CD4-positive, alpha-beta T cell treated with Interleukin-15 for 4 hours (primary cell): ENCODE results near the gene ERN1.
A peak's percentile ranks its signal among the peaks of the same experiment; 100 is the strongest.

Experiments
- DNase-seq: peaks from one replicate; pipeline ENCODE4 v3.0.0-alpha.2; 2020; ENCODE audit warnings: low spot score

The ERN1 gene

DNA sequence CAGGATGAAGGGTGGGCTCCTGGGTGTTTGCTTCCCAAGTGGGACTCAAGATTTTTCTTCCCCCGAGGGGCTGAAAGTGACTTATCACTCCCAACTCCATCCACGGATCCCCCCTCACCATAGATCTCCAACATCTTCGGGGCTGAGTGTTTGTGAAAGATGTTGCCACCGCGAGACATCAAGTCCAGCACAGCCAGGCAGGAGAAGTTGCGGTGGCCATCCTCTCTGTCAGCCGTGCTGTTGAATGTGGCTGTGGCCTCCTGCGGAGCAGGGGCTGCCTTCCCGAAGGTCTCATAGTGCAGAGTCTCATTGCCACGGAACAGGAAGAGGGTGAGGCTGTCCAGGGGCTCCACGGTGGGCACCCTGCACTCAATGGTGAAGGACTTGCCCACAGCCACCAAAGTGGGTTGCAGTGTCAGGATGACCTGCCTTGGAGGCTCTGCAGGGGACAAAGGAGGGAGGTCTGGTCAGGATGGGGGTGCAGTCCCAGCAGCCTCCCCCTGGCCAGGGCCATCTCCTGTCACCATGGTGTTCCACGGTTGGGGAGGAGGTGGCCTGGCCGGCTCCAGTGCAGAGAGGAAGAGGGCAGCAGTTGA lies 126.3 kb downstream of the ERN1 start:
- DNase-seq: no peak

DNA sequence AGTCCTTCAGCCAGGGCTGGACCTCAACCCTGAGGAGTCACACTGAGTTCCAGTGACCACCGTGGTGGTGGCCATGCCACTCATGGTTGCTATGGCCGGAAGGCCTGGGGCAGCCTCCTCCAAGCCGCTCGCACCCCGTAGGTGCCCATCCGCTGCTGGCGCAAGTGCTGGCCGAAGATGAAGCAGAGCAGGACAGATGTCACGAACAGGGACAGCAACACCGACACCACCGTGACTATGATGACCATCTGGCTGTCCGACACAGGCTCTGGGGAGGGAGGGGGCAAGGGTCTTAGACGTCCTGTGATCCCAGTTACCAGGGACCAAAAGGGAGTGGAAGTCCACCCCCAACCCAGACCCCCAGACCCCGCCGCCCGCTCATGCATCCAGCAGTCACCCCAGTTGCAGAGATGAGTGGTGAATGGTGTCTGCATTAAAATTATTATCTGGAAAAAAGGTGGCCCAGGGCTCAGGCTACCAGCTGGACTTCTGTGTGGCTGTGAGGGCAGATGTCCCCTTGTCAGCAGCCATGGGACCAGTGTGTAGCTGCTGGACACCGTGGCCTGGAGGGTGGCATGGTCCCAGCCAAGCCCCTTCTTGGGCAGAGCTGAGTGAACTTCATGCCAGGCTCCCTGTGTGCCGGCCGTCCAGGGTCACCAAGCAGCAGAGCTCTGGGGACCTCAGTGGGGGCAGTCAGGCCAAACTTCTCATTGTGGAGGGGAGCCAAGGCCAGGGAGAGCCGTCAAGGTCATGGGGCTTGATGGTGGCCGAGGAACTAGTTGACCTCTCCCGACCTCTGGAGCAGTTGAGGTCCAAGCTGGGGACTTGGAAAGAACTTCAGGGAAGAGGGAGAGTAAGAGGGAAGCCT lies 127.1 kb downstream of the ERN1 start:
- no peak for DNase-seq

- no peak for DNase-seq
Observed at GRCh38 chr17:64001763-64002529, 128.0 kb downstream of the ERN1 start.

- no peak for DNase-seq
Observed at GRCh38 chr17:64001091-64001579, 128.8 kb downstream of the ERN1 start.

DNA sequence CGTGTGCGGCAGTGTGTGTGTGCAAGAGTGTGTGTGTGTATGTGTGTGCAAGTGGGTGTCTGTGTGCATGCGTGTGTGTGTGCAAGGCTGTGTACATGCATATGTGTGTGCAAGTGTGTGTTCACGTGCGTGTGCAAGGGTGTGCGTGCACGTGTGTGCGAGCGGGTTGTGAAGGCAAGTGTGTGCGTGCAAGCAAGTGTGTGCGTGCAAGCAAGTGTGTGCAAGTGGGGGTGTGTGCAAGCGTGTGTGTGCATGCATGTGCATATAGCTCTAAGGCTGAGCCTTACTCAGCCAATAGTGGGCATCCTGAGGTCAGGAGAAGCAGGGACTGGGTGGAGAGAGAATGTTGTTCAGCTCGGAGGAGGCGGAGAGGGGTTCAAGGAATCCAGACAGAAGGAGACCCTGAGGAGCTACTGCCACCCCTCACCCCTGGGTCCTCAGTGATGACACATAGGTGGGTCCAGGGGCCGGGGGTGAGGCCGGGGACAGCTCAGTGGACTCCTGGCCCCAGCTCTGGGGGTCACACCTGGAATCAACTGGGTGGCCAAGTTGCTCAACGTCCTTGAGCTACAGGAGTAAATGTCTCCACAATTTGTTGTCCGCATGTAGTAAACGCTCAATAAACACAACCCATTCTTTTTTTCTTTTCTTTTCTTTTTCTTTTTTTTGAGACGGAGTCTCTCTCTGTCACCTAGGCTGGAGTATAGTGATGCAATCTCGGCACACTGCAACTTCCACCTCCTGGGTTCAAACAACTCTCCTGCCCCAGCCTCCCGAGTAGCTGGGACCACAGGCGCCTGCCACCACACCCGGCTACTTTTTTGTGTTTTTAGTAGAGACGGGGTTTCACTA lies 130.0 kb downstream of the ERN1 start:
- no peak for DNase-seq

DNA sequence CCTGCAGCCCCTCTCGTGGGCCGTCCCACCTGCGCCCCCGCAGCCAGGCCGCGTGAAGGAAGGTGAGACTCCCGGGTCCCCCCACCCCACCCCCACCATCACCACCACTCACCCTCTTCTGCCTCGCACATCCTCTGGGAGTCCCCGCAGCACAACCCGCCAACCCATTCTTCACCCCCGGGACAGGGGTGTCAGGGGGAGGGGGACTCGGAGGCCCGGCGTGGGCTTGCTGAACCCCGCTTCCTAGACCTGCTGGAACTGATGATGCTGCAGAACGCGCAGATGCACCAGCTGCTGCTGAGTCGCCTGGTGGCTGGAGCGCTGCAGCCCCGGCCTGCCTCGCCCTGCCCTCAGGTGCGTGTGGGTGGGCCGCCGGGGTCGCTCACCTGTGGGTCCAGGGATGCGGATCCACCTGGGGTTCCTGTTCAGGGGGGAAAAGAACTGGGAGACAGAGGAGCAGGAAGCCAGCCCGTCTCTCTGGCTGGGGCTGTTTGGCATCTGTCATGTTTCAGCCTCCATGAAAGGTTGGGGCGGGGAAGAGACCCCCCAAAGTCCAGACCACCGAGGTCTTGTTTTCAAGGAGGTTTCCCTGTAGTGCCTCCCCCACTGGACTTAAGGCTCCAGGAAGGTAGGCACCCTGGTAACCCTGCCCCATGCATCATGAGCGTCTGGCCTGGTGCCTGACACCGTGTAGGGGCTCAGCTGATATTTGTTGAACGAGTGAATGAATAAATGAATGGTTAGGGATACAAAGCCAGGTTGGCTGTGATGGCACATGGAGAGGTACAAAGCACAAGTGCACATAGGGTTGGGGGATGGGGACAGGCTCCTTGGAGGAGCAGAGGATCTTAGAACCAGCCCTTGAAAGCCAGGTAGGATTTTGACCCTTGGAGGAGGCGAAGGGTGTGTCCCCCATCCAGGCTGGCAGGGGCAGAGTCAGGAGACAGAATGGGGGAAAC lies 130.9 kb downstream of the ERN1 start:
- DNase-seq: no peak

DNA sequence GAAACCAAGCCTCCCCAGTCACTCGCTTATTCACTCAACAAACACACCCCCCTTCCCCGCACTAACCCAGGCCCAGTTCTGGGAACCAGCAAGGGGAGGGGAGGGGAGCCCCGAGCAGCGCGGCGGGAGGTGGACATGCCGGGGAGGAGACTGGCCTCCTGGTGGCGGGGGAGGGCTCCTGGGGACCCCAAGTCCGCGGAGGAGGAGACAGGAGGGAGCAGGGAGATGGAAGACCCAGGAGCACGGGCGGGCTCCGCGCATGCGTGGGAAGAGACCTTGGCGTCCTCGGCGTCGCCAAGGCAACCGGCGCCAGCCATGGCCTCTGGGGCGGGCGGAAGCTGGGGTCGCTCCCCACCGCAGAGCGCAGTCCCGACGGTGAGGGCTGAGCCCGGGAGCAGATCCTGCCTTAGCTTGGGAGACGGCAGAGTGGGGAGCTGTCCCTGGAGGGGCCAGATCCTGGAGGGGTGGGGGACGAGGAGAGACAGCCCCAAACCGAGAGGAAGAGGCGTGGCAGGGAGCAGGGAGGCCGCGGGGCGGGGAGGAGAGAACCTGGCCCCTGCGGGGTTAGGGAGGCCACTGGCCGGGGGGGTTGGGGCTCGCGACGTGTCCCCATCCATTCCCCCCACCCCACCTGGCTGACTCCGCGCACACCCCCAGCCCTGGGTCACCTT lies 131.8 kb downstream of the ERN1 start, which contains the start of gene PRR29:
Gene PRR29 (plus strand): TSS at position 302 of the 671 bp plus-strand sequence. CDS start 14 bp downstream, at position 316.
- DNase-seq: peak; percentile 75

GRCh38 chr17:63997341-63998048 lies 132.4 kb downstream of the ERN1 start:
- no peak for DNase-seq

GRCh38 chr17:63996430-63997182 lies 133.3 kb downstream of the ERN1 start:
- no peak for DNase-seq

DNA sequence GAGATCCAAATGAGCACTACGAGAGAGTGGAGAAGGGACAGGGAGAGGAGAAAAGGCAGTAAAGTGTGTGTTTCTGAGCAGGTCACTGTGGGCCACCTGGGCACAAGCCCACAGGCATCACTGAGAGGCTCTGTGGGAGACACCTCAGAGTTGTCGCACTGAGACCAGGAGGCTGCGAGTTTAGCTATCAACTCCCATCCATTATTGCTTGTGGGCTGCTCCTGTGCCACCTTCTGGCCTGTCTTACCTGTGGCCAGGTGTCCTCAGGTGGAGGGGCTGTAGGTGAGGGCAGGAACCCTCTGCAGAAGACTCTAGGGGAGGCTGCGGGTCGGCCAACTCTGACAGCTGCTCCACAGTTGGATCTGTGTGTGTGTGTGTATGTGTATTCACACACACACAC lies 134.3 kb downstream of the ERN1 start:
- DNase-seq: no peak

DNA sequence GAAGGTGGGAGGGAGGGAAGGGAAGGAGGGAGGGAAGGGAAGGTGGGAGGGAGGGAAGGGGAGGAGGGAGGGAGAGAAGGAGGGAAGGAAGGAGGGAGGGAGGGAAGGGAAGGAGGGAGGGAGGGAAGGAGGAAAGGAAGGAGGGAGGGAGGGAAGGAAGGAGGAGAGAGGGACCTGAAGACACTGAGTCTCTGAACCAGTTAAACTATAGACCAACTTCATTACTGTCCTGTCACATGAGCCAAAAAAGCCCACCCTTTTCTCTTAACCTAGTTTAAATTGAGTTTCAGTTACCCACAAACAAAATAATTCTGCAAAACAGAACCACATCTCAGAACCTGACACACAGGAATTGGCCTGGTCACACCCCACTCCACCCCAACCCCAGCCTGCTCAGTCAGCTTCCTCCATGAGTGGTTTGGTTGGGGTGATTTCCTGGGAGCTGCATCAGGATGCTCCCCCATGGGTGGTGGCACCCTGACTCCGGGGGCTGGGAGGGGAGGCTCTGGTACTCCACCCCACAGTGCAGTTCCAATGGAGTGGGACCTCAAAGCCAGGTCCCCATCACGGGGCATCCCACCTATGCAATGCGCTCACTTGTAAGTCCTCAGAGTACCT lies 136.5 kb downstream of the ERN1 start:
- DNase-seq: peak; percentile 72

GRCh38 chr17:63991611-63992010 lies 138.3 kb downstream of the ERN1 start:
- no peak for DNase-seq

GRCh38 chr17:63989622-63990345 lies 140.2 kb downstream of the ERN1 start:
- DNase-seq: no peak
